Renal cortical epithelial cell (primary cell): Measurements from ENCODE around the gene C2orf78. TPM values are rescaled to one million over a fixed set of nuclear protein-coding genes. Genes with fewer than 3 reads are reported as not detected.
A peak's percentile ranks its signal among the peaks of the same experiment; 100 is the strongest.
"Not testable (repeated sequence)": the region's sequence is repeated elsewhere in the genome, so short reads cannot be mapped to it uniquely, and the experiment has no call there.

Source experiments
- DNase-seq: peaks from one replicate; pipeline ENCODE4 v3.0.0-alpha.2; 2011; ENCODE audit warnings: low read depth
- total RNA-seq: library from RNA; depleted of rRNA; stranded (reverse); fragments of >200 nt; gene quantifications from 2 replicates; pipeline ENCODE4 v1.2.3, GENCODE V29; 2014

Gene C2orf78
- not detected in 2 replicates for total RNA-seq

DNA sequence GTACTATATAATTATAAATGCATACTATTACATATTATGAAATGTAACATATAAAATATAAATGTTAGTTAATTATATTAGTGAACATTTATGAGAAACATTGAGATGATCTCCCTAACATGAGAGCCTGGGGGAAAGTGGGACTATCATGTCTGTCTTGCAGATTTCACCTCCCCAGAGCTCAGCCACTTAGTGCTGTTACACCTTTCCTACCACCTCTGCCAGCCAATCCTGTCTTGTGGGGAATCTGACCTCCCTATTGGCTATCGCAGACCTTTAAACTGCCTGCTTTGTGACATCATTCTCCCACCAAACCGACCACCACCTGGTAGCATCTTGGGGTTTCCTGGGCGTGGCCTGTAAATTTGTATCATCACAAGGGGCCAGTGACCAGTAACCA lies at the start of gene C2orf78:
Gene C2orf78 (plus strand): TSS at position 301 of the 400 bp plus-strand sequence. CDS start 127 bp downstream, outside the sequence.
- DNase-seq, result not testable (repeated sequence)

- DNase-seq, result no peak
Measured at GRCh38 chr2:73736378-73736777, 47.6 kb upstream of the C2orf78 start.

DNA sequence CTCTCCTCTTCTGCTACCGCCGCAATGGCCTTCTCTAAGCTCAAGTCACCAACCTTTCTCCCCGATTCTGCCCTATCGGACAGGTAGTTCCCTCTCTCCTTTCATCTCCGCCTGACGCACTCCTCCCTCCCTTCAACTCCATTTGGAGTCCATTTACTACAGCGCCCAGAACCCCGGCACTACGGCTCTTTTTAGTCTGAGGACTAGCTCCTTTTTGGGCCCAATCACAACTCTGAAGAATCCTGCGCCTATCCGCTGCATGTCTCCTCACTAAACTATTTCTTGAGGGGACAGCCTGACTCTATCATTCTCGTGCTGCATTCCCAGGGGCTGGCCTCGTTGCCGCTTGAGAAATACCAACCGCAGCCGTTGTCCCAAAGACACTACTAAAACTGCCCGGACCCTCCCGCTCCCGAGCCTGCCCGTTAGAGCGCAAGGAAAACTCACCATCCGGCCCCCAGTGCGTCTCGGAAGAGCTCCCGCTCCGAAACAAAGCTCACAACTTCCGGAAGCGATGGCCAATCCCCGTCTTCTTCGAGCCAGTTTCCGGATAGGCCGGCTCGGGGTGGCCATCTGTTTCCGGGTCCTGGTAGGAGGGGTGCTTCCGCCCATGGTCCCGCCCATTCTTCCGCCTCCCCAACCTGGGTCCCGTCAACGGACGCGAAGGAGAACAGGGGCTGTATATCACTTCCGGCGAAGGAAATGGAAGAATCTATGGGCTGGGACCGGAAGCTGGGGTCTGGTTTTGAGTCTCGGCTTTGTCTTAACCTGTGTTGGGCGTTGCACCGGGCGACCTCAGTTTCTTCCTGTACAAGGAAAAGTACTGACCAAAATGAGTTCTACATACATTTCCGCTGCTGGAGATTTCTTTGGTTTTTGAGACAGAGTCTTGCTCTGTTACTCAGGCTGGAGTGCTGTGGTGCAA lies 46.9 kb upstream of the C2orf78 start, which contains the start of gene TPRKB:
Gene TPRKB (minus strand): TSS at position 491 of the 925 bp plus-strand sequence. CDS start 2,776 bp downstream, outside the sequence.
- peak; percentile 96 for DNase-seq

GRCh38 chr2:73739101-73739500 lies 44.9 kb upstream of the C2orf78 start:
- no peak for DNase-seq

DNA sequence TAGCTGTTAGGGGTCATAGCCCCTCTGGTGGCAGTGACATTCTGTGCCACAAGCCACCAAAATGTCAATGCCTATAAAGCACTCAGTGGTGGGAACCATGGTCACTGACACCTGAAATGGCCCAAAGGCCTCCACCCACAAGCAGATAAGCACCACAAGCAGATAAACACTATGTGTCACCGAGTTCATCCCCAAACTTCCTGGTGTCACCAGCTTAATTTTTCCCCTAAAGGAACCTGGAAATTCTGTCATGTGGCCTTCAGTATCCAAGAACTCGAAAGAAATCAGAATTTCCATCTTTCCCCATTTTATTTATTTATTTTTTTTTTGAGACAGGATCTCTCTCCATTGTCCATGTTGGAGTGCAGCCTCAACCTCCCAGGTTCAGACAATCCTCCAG lies 43.2 kb upstream of the C2orf78 start:
- no peak for DNase-seq

DNA sequence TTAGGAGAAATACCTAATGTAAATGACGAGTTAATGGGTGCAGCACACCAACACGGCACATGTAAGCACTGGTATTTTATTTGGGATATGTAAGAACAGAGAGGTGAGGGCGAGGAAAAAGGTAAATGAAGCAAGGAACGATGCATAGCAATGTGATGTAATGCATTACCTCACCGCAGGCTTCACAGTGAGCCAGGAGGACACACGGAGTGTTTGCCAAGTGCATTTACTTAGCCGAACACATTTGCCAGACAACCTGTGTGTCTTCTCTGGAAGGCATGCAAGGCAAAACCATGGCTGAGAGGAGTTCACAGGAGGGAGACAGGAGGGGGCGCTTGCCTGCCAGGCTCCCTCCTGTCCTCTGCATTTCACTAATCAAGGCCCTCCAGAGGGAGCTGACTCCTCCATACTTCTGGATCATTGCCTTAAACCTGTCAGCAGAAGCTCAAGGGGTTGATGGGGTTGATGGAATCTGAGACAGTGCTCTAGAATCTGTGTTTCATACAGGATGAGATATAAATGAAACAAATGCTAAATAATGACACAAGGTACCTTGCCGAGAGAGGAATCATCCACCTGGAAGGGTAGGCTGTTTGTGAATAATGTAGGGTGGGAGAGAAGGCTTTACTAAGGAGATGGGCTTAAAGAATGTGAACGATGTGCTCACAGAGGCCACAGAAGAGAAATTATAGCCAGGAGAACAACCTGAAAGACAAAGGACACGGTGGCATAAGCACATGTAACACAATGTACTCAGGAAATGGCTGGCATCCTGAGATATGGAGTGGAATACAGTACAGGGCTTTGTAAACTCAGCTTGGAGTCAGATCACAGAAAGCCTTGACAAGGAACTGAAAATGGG lies 37.7 kb upstream of the C2orf78 start:
- no peak for DNase-seq

- DNase-seq, result no peak
Measured at GRCh38 chr2:73746877-73747208, 37.1 kb upstream of the C2orf78 start.

GRCh38 chr2:73749314-73749713 lies 34.7 kb upstream of the C2orf78 start:
- peak; percentile 12 for DNase-seq

- DNase-seq, result not testable (repeated sequence)
Measured at GRCh38 chr2:73754332-73754731, 29.7 kb upstream of the C2orf78 start.

GRCh38 chr2:73759285-73759764 lies 24.7 kb upstream of the C2orf78 start:
- no peak for DNase-seq

- no peak for DNase-seq
Measured at GRCh38 chr2:73759904-73760303, 24.1 kb upstream of the C2orf78 start.

DNA sequence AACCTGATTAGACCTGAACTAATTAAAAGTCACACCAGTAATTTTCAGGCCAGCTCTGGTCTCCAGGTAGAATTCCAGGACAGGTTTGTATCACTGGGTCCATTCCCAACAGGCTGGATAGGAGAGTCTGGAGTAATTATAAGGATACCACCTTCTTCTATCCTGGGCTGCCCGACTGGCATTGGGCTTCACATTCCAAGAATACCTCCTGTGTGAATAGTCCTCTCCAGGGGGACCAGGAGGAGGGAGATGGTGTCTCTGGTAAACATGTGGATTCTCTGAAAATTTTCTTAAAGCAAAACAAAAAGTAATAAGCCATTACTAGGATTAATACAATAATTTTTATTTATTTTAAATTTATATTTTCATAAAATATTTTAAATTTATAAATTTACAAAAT lies 21.4 kb upstream of the C2orf78 start:
- DNase-seq, result peak; percentile 6

DNA sequence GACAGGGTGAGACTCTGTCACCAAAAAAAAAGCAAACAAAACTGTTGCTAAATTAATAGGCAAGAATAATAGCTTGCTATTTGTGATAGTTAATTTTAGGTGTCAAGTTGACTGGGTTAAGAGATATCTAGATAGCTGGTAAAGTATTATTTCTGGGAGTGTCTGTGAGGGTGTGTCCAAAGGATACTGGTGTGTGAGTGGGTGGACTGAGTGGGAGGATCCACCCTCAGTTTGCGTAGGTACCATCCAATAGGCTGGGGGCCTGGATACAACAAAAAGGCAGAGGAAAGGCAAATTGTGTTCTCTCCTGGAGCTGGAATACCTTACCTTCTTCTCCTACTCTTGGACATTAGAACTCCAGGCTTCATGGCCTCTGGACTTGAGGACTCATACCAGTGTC lies 19.0 kb upstream of the C2orf78 start:
- DNase-seq, result no peak

DNA sequence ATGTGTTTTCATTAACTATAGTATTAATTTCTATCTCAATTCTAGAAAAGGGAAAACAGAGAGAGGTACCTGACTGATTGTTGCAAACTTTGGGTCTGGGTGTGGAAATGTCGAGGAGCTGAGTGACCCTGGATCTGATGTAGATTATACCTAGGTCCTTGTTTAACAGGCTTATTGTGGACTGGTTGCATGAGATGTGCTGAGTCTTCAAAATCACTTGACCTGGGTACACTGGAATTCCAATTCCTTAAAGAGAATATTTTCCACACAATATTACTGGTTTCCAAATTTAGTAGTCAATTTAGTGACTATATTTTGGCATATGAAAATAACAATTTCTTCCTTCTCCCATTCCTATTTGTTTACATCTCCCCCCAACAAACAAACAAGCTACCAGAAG lies 17.6 kb upstream of the C2orf78 start:
- no peak for DNase-seq

DNA sequence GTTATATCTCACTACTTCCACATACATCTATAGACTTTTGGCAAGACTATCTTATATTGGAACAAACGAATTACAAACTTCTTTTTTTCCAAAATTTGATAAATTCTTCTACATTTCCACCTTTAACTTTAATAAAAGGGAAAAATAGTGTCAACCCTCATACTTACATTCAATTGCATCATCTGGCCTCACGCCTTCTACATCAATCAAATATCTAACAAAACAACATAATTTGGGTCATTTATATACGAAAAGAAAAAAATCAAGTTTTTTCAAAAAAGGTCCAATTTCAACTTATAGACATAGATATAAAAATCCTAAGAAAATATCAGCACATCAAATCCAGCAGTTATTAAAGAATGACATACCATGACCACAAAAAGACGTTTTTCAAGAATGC lies 17.0 kb upstream of the C2orf78 start:
- DNase-seq, result no peak

DNA sequence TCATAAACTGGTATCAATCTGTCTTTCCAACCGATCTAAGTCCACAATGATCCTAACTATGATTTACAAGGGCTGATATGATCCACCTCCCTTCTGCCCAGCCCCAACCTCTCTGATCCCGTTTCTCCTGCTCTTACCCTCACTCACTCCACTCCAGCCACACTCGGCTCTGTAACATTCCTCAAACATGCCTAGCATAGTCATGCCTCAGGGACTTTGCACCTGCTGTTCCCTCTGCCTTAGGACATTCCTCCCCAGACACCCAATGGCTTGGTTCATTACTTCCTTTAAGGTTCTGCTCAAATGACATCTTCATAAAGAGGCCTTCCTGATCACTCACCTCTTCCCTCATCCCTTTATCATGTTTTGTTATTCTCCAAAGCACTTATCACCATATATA lies 13.3 kb upstream of the C2orf78 start:
- DNase-seq, result no peak

DNA sequence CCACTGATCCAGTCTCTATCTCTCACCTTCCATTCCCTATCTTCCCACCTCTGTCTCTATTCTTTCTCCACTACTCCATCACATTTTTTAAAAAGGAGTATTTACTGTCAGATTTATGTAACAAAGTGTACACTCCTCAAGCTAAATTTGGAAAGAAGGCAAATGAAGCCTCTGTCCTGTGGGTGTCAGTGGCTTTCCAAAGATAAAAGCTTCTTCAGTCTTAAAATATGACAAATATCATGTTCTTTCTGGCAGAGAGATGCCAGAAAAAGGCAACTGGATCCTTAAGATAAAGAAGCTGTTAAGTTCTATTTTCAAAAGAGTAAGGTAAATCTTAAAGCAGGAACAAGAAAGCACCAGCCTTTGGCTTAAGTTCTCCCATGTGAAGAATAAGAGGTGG lies 11.2 kb upstream of the C2orf78 start:
- no peak for DNase-seq

DNA sequence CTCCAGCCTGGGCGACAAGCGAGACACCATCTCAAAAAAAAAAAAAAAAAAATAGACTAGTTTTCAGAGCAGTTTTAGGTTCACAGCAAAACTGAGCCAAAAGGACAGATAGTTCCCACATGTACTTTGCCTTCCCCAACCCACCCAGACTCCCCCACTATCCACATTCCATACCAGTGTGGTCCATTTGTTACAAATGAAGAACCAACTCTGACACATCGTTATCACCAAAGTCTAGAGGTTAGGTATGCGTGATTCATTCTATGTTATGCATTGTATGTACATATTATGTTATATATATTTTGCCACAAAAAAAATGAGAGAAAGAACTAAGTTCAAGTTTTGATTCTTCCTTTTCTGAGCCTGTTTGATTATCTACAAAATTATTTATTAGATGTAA lies 7.6 kb upstream of the C2orf78 start:
- DNase-seq, result no peak

GRCh38 chr2:73776869-73777519 lies 7.0 kb upstream of the C2orf78 start:
- DNase-seq, result peak; percentile 7

- not testable (repeated sequence) for DNase-seq
Measured at GRCh38 chr2:73778867-73779466, 5.0 kb upstream of the C2orf78 start.

GRCh38 chr2:73779467-73780236 lies 4.3 kb upstream of the C2orf78 start, which contains the start of gene DUSP11:
Gene DUSP11 (minus strand): TSS chr2:73780103. CDS start chr2:73779974, 129 bp downstream.
- peak; percentile 91 for DNase-seq
